ENCODE data around the gene ARHGAP26.
A peak's percentile ranks its signal among the peaks of the same experiment; 100 is the strongest.

Gene ARHGAP26

GRCh38 chr5:142833517-142834449, 63.6 kb downstream of the ARHGAP26 start:
- DNase-seq: no peak

GRCh38 chr5:142834504-142834903, 64.3 kb downstream of the ARHGAP26 start:
- no peak for DNase-seq

GRCh38 chr5:142835540-142835939, 65.4 kb downstream of the ARHGAP26 start:
- no peak for DNase-seq

GRCh38 chr5:142836048-142836447, 65.9 kb downstream of the ARHGAP26 start:
- no peak for DNase-seq

- no peak for DNase-seq
These were observed 67.0 kb downstream of the ARHGAP26 start for GRCh38 chr5:142837081-142837725.

GRCh38 chr5:142838845-142839244, 68.7 kb downstream of the ARHGAP26 start:
- DNase-seq: no peak

GRCh38 chr5:142839711-142840346, 69.7 kb downstream of the ARHGAP26 start:
- DNase-seq: no peak

GRCh38 chr5:142840575-142840974, 70.4 kb downstream of the ARHGAP26 start:
- DNase-seq: no peak

GRCh38 chr5:142841511-142842265, 71.5 kb downstream of the ARHGAP26 start:
- no peak for DNase-seq

GRCh38 chr5:142842994-142843905, 73.1 kb downstream of the ARHGAP26 start:
- DNase-seq: no peak

GRCh38 chr5:142844866-142845265, 74.7 kb downstream of the ARHGAP26 start:
- DNase-seq: no peak

- DNase-seq: no peak
These were observed 75.3 kb downstream of the ARHGAP26 start for GRCh38 chr5:142845402-142845921.

- DNase-seq: peak; percentile 59
These were observed 75.8 kb downstream of the ARHGAP26 start for GRCh38 chr5:142845954-142846398.

- DNase-seq: no peak
These were observed 76.2 kb downstream of the ARHGAP26 start for GRCh38 chr5:142846406-142846805.

GRCh38 chr5:142847898-142848790, 78.0 kb downstream of the ARHGAP26 start:
- peak; percentile 22 for DNase-seq

GRCh38 chr5:142849466-142849865, 79.3 kb downstream of the ARHGAP26 start:
- no peak for DNase-seq

GRCh38 chr5:142849880-142850279, 79.7 kb downstream of the ARHGAP26 start:
- DNase-seq: no peak

GRCh38 chr5:142851731-142852130, 81.6 kb downstream of the ARHGAP26 start:
- no peak for DNase-seq

GRCh38 chr5:142852416-142853198, 82.4 kb downstream of the ARHGAP26 start:
- no peak for DNase-seq

All from kidney glomerular epithelial cell (primary cell).